GM12801 (cell line): ENCODE results near the gene JAK1.

Experiments
- TF ChIP-seq, protein P1 (sequence below): IDR thresholded peaks from one replicate; pipeline ENCODE4 v1.5.1; 2011; ENCODE audit warnings: control low read depth; ENCODE audit not compliant: insufficient read length; ENCODE audit errors: extremely low read depth

JAK1 gene

DNA sequence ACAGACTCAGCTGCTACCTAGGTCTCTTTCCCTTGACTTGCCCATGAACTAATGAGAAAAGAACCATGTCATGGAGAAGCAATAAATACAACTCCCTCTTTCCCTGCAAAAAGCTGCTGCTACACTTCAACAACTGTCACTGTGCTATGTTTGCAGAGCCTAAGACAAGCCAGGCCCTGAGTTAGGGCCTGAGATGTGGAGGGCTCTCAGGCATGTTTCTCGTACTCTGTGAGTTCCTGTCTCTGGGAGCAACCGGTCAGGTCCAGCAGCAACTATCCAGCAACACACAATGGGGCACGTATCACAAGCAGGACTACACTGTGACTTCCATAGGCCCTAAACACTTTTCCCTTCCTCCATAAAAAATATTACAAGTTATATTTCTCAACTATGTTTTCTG is 91.7 kb downstream of the JAK1 start:
- TF ChIP-seq, protein P1, sequence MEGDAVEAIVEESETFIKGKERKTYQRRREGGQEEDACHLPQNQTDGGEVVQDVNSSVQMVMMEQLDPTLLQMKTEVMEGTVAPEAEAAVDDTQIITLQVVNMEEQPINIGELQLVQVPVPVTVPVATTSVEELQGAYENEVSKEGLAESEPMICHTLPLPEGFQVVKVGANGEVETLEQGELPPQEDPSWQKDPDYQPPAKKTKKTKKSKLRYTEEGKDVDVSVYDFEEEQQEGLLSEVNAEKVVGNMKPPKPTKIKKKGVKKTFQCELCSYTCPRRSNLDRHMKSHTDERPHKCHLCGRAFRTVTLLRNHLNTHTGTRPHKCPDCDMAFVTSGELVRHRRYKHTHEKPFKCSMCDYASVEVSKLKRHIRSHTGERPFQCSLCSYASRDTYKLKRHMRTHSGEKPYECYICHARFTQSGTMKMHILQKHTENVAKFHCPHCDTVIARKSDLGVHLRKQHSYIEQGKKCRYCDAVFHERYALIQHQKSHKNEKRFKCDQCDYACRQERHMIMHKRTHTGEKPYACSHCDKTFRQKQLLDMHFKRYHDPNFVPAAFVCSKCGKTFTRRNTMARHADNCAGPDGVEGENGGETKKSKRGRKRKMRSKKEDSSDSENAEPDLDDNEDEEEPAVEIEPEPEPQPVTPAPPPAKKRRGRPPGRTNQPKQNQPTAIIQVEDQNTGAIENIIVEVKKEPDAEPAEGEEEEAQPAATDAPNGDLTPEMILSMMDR = no peak

DNA sequence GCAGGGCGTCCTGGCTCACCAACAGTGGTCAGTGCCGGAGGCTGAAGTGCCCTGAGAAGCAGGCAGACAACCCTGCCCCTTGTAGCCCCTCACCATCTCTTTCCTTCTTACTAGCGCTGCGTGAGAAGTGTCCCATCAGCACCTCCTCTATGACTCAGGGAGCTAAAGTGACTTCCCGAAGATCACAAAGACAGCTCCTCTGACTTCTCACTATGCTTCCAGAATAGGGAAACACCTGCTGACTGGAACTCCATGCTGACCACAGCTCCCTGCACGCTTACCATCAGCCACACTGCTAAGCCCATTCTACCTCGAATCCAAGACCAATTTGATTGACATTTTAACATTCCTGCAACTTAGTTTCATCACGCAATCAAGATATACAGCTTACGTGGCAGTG is 92.8 kb downstream of the JAK1 start:
- TF ChIP-seq, protein P1 = no peak

DNA sequence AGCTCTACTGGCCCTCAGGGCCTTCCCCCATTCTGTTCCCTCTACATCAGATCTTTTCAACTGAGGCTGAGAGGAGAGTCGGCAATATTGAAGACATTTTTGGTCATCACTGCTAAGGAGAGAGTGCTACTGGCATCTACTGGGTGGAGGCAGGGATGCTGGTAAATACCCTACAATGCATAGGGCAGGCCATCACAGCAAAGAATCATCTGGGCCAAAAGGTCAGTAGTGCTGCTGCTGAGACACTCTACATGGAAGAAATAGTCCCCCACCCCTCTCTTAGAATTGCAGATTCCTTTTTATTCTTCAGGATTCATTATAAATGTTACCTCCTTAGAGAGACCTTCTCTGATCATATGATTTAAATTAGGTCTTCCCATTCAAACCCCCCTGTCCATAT is 94.3 kb downstream of the JAK1 start:
- TF ChIP-seq, protein P1 = no peak

DNA sequence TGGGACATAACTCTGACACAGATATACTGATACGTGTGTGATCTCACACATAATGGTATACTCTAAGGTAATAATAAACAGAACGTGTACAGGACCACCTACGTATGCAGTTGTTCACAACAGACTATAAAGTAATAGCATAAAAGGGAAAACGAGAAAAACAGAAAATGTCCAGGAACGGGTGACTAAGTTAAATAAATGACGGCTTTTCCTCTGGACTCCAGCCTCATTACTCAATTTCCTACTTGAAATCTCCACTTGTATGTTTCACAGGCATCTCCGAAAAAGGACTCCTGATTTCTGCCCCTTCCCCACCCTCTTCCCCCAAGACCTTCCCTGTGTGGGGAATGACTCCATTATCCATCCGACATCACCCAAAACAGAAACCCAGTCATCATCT is 95.1 kb downstream of the JAK1 start:
- TF ChIP-seq, protein P1 = no peak

DNA sequence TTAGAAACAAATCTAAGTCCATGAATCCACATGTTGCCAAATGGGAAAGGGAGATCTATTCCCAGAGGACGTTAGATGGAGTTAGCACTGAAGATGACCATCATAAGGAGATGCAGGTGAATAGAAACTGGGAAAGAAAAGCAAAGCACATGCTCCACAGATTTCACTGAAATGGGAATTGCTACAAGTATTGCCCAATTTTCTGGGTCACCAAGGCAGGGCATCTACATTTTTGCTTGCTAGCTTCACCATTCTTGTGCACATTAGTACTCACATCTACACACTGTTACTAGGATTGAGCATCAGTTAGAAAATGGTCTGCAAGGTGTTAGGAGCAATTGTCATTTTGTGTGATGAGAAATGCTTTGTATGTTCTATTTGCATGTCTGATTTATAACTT is 99.1 kb downstream of the JAK1 start:
- TF ChIP-seq, protein P1 = no peak

DNA sequence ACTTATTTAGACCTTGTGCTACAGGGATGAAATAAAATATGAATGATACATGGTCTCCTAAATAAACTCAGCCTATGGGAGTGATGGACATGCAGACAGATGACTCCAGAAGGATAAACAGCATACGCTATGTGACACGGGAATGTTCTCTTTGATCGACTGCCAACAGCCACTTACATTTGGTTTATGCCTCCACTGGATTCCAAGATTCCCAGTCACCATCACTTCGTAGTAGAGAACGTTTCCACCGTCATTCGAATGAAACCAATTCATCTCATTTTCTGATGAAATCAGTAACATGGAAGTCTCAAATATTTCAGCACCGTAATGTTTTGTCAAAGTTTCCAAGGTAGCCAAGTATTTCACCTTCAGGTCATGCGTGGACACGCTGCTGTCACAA is 99.7 kb downstream of the JAK1 start:
- TF ChIP-seq, protein P1 = no peak

DNA sequence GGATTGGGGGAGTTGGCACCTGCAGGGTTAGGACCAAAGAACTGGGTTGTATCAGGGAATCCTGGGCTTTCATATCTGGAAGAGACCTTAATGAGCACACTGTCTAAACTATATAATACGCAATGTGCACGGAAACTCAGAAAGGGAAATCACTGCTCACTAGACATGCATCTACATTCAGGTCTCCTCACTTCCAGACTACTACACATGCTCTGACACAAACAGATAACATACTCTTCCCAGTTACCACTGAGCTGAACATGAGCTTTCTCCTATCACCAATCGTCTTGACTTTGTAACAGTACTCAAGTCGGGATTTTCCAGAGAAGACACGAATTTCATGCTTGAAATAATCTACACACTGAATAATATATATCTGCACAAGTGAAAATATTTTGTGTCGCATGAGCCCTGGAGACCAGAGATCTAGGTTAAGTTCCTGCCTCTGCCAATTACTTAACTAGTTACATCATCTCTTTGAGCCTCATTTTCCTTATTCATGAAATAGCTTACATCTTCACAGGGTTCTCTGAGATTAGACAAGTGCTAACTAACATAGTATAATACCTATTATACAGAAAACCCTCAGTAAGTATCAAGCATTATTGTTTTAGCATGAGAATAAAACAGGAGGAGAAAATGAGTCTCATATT is 101.1 kb downstream of the JAK1 start:
- TF ChIP-seq, protein P1 = no peak
